ENCODE data around the gene IQCH. TPM values are rescaled to one million over a fixed set of nuclear protein-coding genes. Genes with fewer than 3 reads are reported as not detected.
A peak's percentile ranks its signal among the peaks of the same experiment; 100 is the strongest.

The IQCH gene
- total RNA-seq, 1 donor from 2014 or later, result 0.51 TPM

DNA sequence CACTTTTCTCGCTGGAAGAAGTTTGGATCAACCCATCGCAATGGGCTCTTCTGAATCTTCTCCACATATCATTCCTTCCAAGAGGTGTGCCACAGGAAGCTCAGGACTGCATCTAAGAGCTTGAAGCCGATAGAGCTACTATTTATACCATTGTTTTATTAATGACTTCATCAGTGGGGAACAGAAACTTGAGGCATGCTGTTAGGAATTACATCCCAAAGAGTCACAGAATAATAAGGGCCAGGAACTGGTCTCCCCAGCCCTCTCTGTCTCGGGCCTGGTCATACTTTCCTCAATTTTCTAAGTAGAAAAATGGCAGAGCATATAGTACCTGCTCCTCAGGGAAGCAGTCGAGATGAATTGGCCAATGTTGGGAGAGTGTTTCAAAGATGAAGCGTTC is 249.5 kb downstream of the IQCH start:
- ATAC-seq (no peak), DNase-seq (ENCODE audit: missing footprints) (no peak)
- intact Hi-C loops (cut with DNase I), result loop anchor here (5.0 kb wide), 1 partner anchor 333 kb away; no protein-coding TSS in a partner anchor

DNA sequence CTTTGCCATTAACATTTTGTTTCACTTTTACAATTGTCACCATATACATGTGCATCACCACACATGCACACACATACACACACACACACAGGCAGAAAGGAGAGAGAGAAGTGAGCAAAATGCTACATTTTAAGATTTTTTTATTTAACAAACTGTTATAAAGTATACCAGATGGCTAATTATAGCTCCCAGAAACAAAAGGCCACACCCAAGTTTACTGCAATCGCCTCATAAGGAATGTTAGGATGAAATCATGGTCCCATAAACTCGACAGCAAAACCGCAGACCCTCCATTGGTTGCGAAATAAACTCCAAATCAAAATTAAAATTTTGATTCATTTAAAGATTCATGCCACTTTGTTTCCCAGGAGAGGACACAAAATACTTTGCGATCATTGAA is 250.2 kb downstream of the IQCH start:
- DNase-seq (ENCODE audit: missing footprints) (no peak), ATAC-seq (no peak)
- intact Hi-C loops (cut with DNase I), result loop anchor here (5.0 kb wide), 1 partner anchor 333 kb away; no protein-coding TSS in a partner anchor

DNA sequence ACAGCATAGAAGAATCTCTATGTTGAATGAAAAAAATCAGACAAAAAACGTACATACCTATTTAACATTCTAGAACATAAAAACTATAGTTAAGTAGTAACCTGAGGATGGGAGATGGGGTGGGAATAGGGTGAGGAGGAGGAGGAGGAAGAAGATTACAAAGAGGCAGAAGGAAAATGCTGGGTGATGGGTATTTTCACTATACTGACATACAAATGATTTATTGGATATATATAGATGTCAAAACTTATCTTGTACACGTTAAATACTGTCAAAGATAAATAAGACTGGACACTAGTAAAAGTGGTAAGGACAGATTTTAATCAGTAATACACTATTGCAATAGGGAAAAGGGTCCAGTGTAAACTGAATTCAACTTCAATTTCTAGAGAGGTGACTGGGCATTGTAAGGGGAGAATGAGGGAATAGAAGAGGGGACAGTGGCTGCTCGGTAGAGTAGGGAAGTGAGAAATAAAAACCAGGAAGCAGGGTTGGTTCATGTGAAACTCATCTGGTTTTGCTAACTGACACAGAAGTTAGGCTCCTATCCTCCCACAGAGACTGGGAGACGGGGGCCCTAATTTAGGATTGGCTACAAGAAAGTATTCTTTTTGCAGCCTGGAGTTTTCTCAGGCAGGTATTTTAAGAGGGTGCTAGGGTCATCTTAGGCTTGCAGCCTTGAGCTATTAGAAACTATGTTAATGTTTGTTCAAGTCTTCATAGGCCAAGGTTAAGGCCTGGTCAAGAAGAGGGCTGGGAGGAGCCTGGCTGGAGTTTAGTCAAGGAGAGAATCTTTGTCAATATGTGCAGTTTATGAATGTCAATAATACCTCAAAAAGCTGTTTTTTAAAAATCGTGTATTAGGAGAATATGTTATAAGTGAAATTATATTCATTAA is 251.3 kb downstream of the IQCH start:
- intact Hi-C loops (cut with DNase I), result no loop called here
- DNase-seq (ENCODE audit: missing footprints), result no peak
- no peak for ATAC-seq

DNA sequence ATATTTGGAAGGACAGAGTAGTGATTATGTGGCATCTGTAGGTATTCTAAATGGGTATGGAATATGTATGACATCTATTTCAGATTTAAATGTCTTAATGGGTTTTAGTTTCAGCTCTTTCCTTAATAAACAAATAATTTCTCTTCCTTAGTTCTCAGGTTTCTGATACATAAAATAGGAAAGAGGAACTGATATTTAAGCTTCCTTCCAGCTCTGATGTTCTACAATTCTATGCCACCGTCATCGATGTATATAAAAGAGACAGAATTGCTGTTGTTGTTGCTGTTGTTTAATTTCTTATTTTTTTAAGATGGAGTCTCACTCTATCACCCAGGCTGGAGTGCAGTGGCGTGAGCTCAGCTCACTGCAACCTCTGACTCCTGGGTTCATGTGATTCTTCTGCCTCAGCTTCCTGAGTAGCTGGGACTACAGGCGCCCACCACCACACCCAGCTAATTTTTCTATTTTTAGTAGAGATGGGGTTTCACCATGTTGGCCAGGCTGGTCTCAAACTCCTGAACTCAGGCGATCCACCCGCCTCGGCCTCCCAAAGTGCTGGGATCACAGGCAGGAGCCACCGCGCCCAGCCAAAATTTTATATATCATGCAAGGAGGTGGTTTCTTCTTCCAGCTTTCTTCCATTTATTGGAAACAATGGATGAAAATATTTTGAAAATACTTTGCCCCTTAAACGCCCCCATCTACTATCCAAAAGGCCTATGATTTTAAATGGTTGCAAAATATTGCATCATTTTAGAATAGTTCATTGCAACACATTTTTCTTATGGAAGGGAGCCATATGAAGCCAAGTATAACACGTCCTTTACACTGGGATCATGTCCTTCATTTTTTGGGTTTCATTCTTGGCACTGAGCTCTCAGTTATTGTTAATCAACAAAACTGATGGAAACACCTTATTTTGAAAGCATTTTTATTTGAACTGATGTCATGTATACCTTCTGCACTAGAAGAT is 252.5 kb downstream of the IQCH start:
- no peak for DNase-seq (ENCODE audit: missing footprints)
- peak; percentile 20 for ATAC-seq
- intact Hi-C loops (cut with DNase I), result no loop called here

DNA sequence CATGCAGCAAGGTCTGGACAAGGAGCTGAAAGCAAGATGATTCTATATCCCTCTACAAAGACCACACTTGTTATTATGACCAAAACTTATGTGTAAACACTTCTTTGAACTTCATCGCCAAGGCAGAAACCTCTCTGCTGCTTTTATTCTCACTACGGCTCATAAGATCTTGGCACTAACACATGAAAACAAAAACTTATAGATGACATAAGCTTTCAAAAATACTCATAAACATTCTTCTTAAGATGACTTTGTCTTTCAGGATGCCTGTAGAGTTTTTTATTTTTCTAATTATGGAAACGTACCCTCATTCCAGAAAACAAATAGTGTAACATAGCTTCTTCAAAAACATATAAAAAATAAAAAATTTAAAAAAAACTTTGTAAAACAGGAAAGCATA is 253.8 kb downstream of the IQCH start:
- DNase-seq (ENCODE audit: missing footprints), result no peak
- ATAC-seq, result no peak
- intact Hi-C loops (cut with DNase I), result no loop called here

DNA sequence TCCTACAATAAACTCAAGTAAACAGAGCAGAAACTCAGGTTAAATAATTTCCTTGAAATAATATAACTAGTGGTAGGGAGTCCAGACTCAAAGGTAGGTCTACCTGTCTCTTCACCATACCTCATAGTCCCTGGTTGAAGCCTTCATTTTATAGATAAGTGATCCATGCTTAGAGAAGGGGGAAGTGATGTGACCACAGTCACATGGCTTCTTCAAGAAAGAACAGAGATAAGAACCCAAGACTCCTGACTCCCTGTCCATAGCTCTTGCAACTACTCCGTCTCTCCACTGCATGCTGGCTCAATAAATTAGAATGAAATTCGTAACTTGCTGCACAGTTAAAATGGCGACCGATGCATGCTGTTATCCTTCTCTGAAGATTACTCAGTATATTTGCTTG is 255.3 kb downstream of the IQCH start:
- DNase-seq (ENCODE audit: missing footprints) (no peak), ATAC-seq (no peak)
- intact Hi-C loops (cut with DNase I), result no loop called here

DNA sequence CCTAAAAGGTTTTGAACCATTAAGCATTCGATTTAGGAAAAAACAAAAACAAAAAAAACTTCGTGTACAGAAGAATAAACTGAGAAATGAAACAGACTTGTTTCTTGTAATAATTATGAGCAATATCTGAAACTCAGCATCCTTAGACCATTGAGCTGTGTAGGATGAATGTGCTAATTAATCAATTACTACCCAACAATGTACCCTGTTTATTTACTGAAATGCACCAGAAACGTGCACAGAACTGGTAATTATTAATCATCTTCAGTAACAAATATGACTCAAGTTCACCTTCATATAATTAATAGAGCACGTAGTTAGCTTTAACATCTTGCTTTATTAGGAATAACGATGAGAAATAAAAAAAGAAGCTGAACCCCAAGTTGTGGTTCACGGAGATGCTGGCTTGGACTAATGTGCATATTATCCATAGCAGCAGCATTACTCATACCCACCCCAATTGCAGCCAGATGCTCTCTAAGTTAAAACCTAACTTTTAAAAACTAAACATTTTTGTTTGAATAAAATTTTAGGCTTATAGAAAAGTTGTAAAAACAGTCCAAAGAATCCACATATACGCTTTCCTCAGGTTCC is 256.1 kb downstream of the IQCH start:
- DNase-seq (ENCODE audit: missing footprints) (no peak), ATAC-seq (no peak)
- intact Hi-C loops (cut with DNase I), result no loop called here

DNA sequence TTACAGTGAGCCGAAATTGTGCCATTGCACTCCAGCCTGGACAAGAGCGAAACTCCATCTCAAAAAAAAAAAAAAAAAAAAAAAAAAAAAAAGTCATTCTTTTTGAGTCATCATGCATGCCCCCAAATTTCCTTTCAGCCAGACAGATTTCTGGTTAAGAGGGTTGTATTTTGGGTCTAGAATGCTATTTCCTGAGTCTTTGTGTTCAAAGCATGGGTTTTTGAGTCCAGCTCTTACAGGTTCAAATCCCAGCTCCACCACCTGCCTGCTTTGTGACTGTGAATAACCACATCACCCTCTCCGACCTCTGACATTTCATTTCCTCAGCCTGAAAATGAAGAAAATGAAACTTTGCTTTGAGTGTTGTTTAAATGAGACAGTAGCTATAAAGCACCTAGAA is 257.0 kb downstream of the IQCH start:
- ATAC-seq, result no peak
- no peak for DNase-seq (ENCODE audit: missing footprints)

DNA sequence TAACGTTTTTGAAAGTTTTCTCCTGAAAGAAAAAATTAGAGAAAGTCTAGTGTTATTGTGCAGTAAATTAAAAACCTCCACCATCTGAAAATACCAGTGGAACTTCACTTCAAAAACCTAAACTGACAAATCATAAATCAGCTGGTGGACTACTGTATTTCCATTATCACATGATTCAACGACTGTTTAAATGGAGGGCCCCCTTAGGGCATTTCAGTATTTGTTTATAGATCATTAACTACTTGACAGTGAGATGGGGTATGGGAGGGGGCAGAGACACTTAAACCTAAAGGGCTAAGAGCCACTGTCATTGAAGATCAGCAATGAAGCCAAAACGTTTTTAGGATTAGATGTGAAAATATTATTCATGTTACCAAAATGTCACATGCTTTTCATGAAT is 257.6 kb downstream of the IQCH start:
- ATAC-seq, result no peak
- no peak for DNase-seq (ENCODE audit: missing footprints)
- intact Hi-C loops (cut with DNase I), result no loop called here

More for the DNA sequence above, 257.0 kb downstream of the IQCH start:
- intact Hi-C loops (cut with DNase I), result no loop called here

DNA sequence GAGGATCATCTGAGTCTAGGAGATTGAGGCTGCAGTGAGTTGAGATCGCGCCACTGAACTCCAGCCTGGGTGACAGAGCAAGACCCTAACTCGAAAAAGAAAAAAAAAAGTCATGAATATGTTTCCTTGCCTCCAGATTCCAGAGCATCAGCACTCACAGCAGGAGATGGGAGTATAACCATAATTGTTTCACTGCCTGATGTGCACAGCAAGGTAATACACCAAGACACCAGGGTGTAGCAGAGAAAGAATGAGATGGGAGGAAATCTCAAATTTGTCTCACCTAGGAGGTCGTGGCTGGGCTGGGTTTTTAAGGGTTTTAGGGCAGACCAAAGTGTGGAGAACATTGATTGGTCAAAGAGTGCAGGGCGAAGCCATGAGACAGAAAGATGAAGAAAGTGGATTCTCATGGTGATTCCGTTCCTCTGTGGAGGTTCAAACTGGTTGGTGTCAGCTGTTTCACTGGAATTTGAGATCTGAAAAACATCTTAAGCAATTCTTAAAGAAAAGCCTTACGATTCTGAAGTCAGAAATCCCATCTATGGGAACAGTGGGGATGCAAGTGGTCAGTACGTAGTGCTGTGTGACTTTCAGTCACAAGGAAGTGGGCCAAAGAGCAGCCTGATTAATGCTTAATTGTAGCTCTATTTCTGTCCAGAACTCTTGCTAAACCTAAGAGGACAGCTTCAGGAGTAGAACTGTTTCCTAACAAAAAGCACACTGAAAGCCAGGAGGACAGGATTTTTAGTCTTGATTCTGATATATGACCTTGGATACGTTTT is 258.5 kb downstream of the IQCH start:
- DNase-seq (ENCODE audit: missing footprints) (no peak), ATAC-seq (no peak)
- intact Hi-C loops (cut with DNase I), result no loop called here

DNA sequence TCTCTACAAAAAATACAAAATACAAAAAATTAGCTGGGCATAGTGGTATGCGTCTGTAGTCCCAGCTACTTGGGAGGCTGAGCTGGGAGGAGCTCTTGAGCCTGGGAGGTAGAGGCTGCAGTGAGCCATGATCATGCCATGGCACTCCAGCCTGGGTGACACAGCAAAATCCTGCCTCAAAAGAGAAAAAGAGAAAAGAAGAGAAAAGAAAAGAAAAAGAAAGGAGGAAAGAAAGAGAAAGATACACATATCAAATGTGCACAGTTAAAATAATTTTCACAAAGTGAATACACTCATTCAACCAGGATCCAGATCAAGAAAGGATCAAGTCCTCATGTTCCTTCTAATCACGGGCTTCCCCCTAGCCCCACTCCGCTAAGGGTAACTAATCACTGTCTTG is 260.5 kb downstream of the IQCH start:
- intact Hi-C loops (cut with DNase I), result no loop called here
- DNase-seq (ENCODE audit: missing footprints) (no peak), ATAC-seq (no peak)

DNA sequence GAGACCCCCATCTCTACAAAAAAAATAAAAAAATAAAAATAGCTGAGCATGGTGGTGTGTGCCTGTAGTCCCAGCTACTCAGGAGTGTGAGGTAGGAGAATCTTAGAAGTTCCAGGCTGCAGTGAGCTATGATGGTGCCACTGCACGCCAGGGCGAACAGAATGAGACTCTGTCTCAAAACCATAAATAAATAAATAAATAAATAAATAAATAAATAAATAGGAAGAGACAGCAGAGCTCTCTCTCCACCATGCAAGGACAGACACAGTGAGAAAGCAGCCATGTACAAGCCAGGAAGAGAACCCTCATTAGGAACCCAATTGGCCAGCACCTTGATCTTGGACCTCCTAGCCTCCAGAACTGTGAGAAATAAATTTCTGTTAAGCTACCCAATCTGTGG is 261.0 kb downstream of the IQCH start:
- intact Hi-C loops (cut with DNase I), result no loop called here
- ATAC-seq (no peak), DNase-seq (ENCODE audit: missing footprints) (no peak)

DNA sequence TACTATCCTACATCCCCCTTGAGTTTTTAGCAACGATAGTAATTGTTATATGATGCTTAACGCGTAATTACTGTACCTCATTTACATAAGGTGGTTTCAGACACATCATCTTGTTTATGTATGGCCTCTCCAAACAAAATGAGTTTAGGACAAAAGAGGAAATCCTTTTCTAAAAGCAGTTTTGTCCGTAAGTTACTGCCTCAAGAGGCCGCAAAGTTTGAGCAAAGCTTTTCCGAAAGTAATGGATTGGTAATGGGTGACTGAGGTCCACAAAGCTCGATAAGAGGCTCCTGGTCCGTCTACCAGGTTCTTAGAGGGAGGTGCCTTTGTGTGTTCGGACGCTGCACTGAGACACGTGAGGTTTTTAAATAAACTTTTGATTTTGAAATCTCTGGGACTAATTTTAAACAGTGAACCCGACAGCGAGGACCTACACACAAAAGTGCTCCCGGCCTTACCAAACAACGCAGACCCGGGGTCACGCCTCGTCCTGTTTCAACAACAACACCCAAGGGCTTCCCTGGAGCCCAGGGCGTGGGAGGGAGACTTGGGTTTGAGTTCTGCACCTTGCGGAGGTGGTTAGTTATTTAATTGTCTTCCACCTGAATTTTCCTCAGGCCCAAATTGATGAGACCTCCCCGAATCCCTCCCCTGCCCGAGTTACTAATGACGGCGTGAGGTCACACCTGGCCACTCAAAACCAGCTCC is 265.9 kb downstream of the IQCH start:
- intact Hi-C loops (cut with DNase I), result loop anchor here (2.0 to 10.0 kb wide), 3 partner anchors 22 to 654 kb away; partner anchors contain the start of gene MAP2K5
- ATAC-seq (peak; percentile 5), DNase-seq (ENCODE audit: missing footprints) (peak; percentile 70)

DNA sequence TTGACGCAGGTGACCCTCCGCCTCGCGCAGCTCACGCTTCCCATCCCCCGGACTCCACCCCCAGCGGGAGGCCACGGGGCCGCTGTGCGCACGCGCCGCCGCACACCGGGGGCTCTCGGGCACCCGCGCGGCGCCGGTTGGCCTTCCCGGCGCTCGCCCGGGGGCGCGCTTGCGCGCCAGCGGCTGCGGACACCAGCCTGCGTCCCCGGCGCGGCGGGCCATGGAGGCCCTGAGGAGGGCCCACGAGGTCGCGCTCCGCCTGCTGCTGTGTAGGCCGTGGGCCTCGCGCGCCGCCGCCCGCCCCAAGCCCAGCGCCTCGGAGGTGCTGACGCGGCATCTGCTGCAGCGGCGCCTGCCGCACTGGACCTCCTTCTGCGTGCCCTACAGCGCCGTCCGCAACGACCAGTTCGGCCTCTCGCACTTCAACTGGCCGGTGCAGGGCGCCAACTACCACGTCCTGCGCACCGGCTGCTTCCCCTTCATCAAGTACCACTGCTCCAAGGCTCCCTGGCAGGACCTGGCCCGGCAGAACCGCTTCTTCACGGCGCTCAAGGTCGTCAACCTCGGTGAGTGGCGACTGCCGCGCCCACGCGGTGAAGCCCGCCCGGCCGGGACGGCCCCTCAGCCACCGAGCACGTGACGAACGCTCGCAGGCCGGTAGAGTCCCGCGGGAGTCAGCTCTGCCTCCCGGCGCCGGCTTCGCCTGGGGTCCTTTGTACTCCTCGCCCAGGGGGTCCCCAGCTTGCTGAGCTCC is 266.6 kb downstream of the IQCH start, which contains the start of gene C15orf61:
Gene C15orf61, plus strand, starts transcription at position 103 of the 754 bp plus-strand sequence. Its CDS starts 118 bp downstream, at position 221.
- ATAC-seq, result peak; percentile 94
- peak; percentile 93 for DNase-seq (ENCODE audit: missing footprints)
- intact Hi-C loops (cut with DNase I), result loop anchor here (2.0 to 10.0 kb wide), 3 partner anchors 22 to 654 kb away; partner anchors contain the start of gene MAP2K5

DNA sequence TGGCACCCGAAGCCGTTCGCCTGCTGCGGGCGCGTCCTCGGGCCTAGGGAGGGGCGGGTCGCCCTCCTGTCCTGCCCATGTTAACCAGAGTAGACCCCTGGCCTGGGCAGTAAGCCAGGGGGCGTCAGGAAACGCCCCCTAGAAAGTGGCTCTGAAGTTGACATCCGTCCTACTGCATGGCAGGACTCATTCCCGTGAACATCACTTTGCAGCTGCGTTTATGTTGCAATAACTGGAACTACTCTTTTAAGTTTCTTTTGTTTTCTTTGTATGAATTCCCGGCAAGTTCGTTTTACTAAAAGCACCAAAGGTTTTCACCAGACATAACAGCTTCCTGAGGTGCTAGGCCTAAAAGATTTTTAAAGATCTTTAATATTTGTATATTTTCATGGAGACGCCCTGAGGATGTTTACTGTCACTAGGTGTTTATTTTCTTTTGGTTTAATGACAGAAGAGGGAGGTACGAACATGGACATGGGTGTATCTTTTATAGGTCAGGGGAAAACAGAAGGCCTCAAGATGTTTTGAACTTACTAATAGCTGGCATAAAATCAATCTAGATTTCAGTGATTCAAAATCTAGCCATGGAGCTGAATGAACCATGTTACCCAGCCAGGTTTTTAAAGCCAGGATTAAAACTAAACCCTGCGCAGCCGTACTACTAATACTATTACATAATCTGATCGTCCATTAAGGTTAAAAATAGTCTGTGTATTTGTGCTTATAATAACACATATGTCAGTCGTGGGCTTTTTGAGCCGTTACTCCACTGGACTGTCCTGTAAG is 267.4 kb downstream of the IQCH start:
- peak; percentile 53 for ATAC-seq
- intact Hi-C loops (cut with DNase I), result loop anchor here (2.0 to 10.0 kb wide), 3 partner anchors 21 to 653 kb away; partner anchors contain the start of gene MAP2K5
- DNase-seq (ENCODE audit: missing footprints), result no peak

DNA sequence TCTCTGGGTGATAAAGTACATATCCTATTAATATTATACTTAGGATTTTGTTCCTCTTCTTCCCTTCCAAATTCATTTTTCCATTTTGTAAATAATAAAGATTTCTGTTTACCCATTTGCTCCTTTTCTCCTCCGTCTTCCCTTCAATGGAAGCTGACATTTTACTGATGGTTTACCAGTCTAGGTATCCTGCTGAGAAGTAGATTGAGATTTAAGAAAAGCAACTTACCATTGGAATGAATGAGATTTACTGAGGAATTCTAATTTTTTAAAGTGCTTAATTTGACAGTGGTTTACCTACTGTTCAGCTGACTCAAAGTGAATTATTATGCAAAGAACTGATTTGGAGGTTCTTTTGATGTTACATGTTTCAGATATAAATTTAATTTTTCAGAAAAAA is 268.7 kb downstream of the IQCH start:
- DNase-seq (ENCODE audit: missing footprints), result no peak
- ATAC-seq, result no peak
- intact Hi-C loops (cut with DNase I), result loop anchor here (5.0 to 10.0 kb wide), 2 partner anchors 314 to 651 kb away; no protein-coding TSS in a partner anchor

Measured in Right ventricle myocardium inferior (tissue), 1 donor.